K562 (cell line): ENCODE data around the gene ZEB2.

Experiments used
- ARNT ChIP-seq, 2 experiments: fragments of 450-650 bp; IDR thresholded peaks; 2 replicates each; pipeline ENCODE4 v1.6.1; 2016; ENCODE audit warnings: mild to moderate bottlenecking in 1 of 2
- CTCF ChIP-seq, 3 experiments: IDR thresholded peaks in 2 of 3; conservative IDR thresholded peaks in 1 of 3; 2 replicates each; pipeline ENCODE4 v1.5.1; 2011 to 2012; ENCODE audit warnings: low read length in 3 of 3, mild to moderate bottlenecking in 3 of 3, control low read depth in 2 of 3, improper control_type of control experiment in 1 of 3, inconsistent platforms in 1 of 3, low read depth in 1 of 3, mixed read lengths in 1 of 3, moderate library complexity in 1 of 3; ENCODE audit not compliant: insufficient read depth in 2 of 3
- EP300 ChIP-seq: IDR thresholded peaks from 2 replicates; pipeline ENCODE4 v1.6.1; 2012; ENCODE audit warnings: low read length, improper control_type of control experiment
- MAX ChIP-seq: sonication (generic); formaldehyde crosslinking; IDR thresholded peaks from 2 replicates; pipeline ENCODE4 v1.9.0; 2022; ENCODE audit warnings: mild to moderate bottlenecking, missing genetic modification reagents
- MEIS2 ChIP-seq: fragments of 450-650 bp; IDR thresholded peaks from 2 replicates; pipeline ENCODE4 v1.6.1; 2014; ENCODE audit warnings: mild to moderate bottlenecking; ENCODE audit not compliant: partially characterized antibody
- PATZ1 ChIP-seq: fragments of 250-450 bp; sonication (Bioruptor Pico); IDR thresholded peaks from 2 replicates; pipeline ENCODE4 v1.5.0; 2020; ENCODE audit warnings: mild to moderate bottlenecking, borderline replicate concordance

DNA sequence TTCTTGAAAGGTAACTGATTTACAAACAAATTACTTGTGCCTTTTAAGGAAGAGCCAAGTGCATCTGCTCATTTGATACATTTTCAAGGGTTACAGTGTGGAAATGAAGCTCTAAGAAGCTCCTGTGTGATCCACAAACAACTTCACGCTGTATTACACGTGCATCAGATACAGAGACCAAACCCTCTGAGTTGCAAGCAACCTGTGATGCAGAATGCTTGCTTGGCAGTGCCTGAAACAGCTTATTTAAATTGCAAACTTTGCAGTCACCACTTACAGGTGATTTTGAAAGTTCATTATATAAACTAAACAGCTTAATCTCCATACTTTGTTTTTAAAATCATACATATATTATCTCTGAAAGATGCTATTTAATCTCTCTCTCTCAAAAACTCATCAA, 50.1 kb downstream of the ZEB2 start:
- TF ChIP-seq EP300 (no peak), MEIS2 (no peak), ARNT (IDR thresholded peaks at IDR 0.05) (no peak), PATZ1 (CRISPR knock-in tag) (no peak), CTCF (IDR thresholded peaks at IDR 0.05 in 2 of 3, conservative IDR thresholded peaks at IDR 0.05 in 1 of 3; ENCODE audit: insufficient read depth in 2 of 3, low read depth in 1 of 3, low read length in 3 of 3) (no peak), MAX (CRISPR knock-in tag) (no peak)
